ENCODE measurements around the gene SF3B3. TPM values are rescaled to one million over a fixed set of nuclear protein-coding genes. Genes with fewer than 3 reads are reported as not detected.

The SF3B3 gene
- total RNA-seq, 1 donor from 2014 or later: 188 TPM

GRCh38 chr16:70571623-70572022 is 48.0 kb downstream of the SF3B3 start:
- Histone ChIP-seq H3K4me1 (no peaks in the 10 kb centered on the region), H3K27ac (no peak overlapping the region), H3K9me3 (ENCODE audit: low read depth) (no peaks in the 10 kb centered on the region), H3K9ac (no peak overlapping the region), H3K4me2 (no peak overlapping the region), H4K20me1 (ENCODE audit: low read depth) (peaks cover 47% of the 10 kb centered on the region), H3K36me3 (peaks cover 23% of the 10 kb centered on the region), H3K79me2 (ENCODE audit: low read depth) (no peaks in the 10 kb centered on the region), H3K27me3 (no peaks in the 10 kb centered on the region), H3F3A (ENCODE audit: low read depth) (peaks cover 57% of the 10 kb centered on the region), H2AFZ (replicated peaks) (no peak overlapping the region), H3K4me3 (no peak overlapping the region)
- Mint-ChIP-seq H3K27ac (no peak overlapping the region), H3K36me3 (peaks cover 40% of the 10 kb centered on the region), H3K9me3 (no peaks in the 10 kb centered on the region), H3K4me1 (peaks cover 3% of the 10 kb centered on the region), H3K27me3 (ENCODE audit: insufficient read depth, low read depth) (peaks cover 2% of the 10 kb centered on the region), H3K4me3 (no peak overlapping the region)
- TF ChIP-seq EZH2 (IDR thresholded peaks at IDR 0.05): no peak
- TF ChIP-seq EZH2phosphoT487 (IDR thresholded peaks at IDR 0.05): no peak
- TF ChIP-seq CTCF (IDR thresholded peaks at IDR 0.05): no peak
- no peak for DNase-seq (ENCODE audit: low spot score)

GRCh38 chr16:70572050-70572925 is 48.7 kb downstream of the SF3B3 start:
- Histone ChIP-seq H3K4me2 (no peak overlapping the region), H2AFZ (replicated peaks) (no peak overlapping the region), H4K20me1 (ENCODE audit: low read depth) (peaks cover 40% of the 10 kb centered on the region), H3K4me3 (no peak overlapping the region), H3K36me3 (peaks cover 18% of the 10 kb centered on the region), H3K9ac (no peak overlapping the region), H3F3A (ENCODE audit: low read depth) (peaks cover 61% of the 10 kb centered on the region), H3K27me3 (no peaks in the 10 kb centered on the region), H3K27ac (no peak overlapping the region), H3K4me1 (no peaks in the 10 kb centered on the region), H3K9me3 (ENCODE audit: low read depth) (no peaks in the 10 kb centered on the region), H3K79me2 (ENCODE audit: low read depth) (no peaks in the 10 kb centered on the region)
- H3K4me3 Mint-ChIP-seq: no peak overlapping the region
- no peaks in the 10 kb centered on the region for H3K9me3 Mint-ChIP-seq
- H3K27ac Mint-ChIP-seq: no peak overlapping the region
- peaks cover 2% of the 10 kb centered on the region for H3K27me3 Mint-ChIP-seq (ENCODE audit: insufficient read depth, low read depth)
- TF ChIP-seq EZH2phosphoT487 (IDR thresholded peaks at IDR 0.05): no peak
- TF ChIP-seq CTCF (IDR thresholded peaks at IDR 0.05): no peak
- TF ChIP-seq EZH2 (IDR thresholded peaks at IDR 0.05): no peak
- peaks cover 35% of the 10 kb centered on the region for H3K36me3 Mint-ChIP-seq
- no peak for DNase-seq (ENCODE audit: low spot score)
- H3K4me1 Mint-ChIP-seq: peaks cover 3% of the 10 kb centered on the region

GRCh38 chr16:70572926-70573270 is 49.3 kb downstream of the SF3B3 start:
- no peak overlapping the region for H3K4me3 ChIP-seq
- H3F3A ChIP-seq (ENCODE audit: low read depth): peaks cover 61% of the 10 kb centered on the region
- no peak for DNase-seq (ENCODE audit: low spot score)
- Mint-ChIP-seq H3K27me3 (ENCODE audit: insufficient read depth, low read depth) (peaks cover 2% of the 10 kb centered on the region), H3K9me3 (no peaks in the 10 kb centered on the region), H3K27ac (no peak overlapping the region), H3K36me3 (peaks cover 34% of the 10 kb centered on the region), H3K4me3 (no peak overlapping the region), H3K4me1 (peaks cover 3% of the 10 kb centered on the region)
- no peaks in the 10 kb centered on the region for H3K27me3 ChIP-seq
- peaks cover 17% of the 10 kb centered on the region for H3K36me3 ChIP-seq
- no peaks in the 10 kb centered on the region for H3K4me1 ChIP-seq
- no peaks in the 10 kb centered on the region for H3K79me2 ChIP-seq (ENCODE audit: low read depth)
- no peak overlapping the region for H3K9ac ChIP-seq
- H3K4me2 ChIP-seq: no peak overlapping the region
- H4K20me1 ChIP-seq (ENCODE audit: low read depth): peaks cover 36% of the 10 kb centered on the region
- TF ChIP-seq EZH2 (IDR thresholded peaks at IDR 0.05) (no peak), EZH2phosphoT487 (IDR thresholded peaks at IDR 0.05) (no peak), CTCF (IDR thresholded peaks at IDR 0.05) (no peak)
- H2AFZ ChIP-seq (replicated peaks): no peak overlapping the region
- no peaks in the 10 kb centered on the region for H3K9me3 ChIP-seq (ENCODE audit: low read depth)
- H3K27ac ChIP-seq: no peak overlapping the region
